ENCODE results near the gene OR13A1. TPM values are rescaled to one million over a fixed set of nuclear protein-coding genes. Genes with fewer than 3 reads are reported as not detected.
"Not testable (repeated sequence)": the region's sequence is repeated elsewhere in the genome, so short reads cannot be mapped to it uniquely, and the experiment has no call there.

Gene OR13A1
- total RNA-seq, 1 experiment from 2014 or later: 0.15 TPM

GRCh38 chr10:45302573-45302972 lies 12.8 kb downstream of the OR13A1 start:
- H3K9me3 ChIP-seq (ENCODE audit: control insufficient read depth, low read depth, low read length): no peaks in the 10 kb centered on the region
- no peak for DNase-seq
- no peak overlapping the region for H4K91ac ChIP-seq (ENCODE audit: insufficient read length, low read depth, low read length)
- H3K23ac ChIP-seq (ENCODE audit: insufficient read length, low read depth, low read length): no peak overlapping the region
- no peak overlapping the region for H3K4ac ChIP-seq (ENCODE audit: low read depth, low read length)
- Mint-ChIP-seq H3K9me3 (peaks cover 3 to 4% of the 10 kb centered on the region in 2 experiments; a peak in 3 of 5 replicates), H3K4me3 (no peak overlapping the region), H3K27ac (no peak overlapping the region), H3K27me3 (ENCODE audit: low read depth) (peaks cover 4% of the 10 kb centered on the region), H3K36me3 (ENCODE audit: insufficient read depth in 1 of 3, low read depth in 3 of 3) (no peaks in the 10 kb centered on the region), H3K4me1 (peaks cover 10 to 13% of the 10 kb centered on the region in 2 experiments)
- no peak overlapping the region for H3K14ac ChIP-seq (ENCODE audit: insufficient read depth, low read length)
- no peak overlapping the region for H2AFZ ChIP-seq (ENCODE audit: low read length)
- WGBS (ENCODE audit: extremely low coverage, insufficient read length, low lambda C conversion rate): no CpG with 5 or more reads among the region's 3 CpGs
- H3K9ac ChIP-seq (ENCODE audit: extremely low read depth, insufficient read length, low read length): no peak overlapping the region
- H3K23me2 ChIP-seq (ENCODE audit: insufficient read length, low read depth, low read length, poor library complexity, severe bottlenecking): peaks cover 5% of the 10 kb centered on the region
- no peak overlapping the region for H2BK12ac ChIP-seq (ENCODE audit: insufficient read length, low read depth, low read length)
- H2BK15ac ChIP-seq (ENCODE audit: low read depth, low read length): no peak overlapping the region
- no peak for TF ChIP-seq CTCF (conservative IDR thresholded peaks at IDR 0.05)
- no peak overlapping the region for H2AK5ac ChIP-seq (ENCODE audit: insufficient read length, low read length)
- H3K18ac ChIP-seq (ENCODE audit: insufficient read length, low read depth, low read length): no peak overlapping the region
- no peak overlapping the region for H2BK5ac ChIP-seq (ENCODE audit: insufficient read length, low read length)
- no peak overlapping the region for H4K5ac ChIP-seq (ENCODE audit: insufficient read length, low read depth, low read length)
- H2BK20ac ChIP-seq (ENCODE audit: low read depth, low read length, poor library complexity, severe bottlenecking): no peak overlapping the region
- peaks cover 7% of the 10 kb centered on the region for H3K4me1 ChIP-seq (ENCODE audit: insufficient read depth, low read length)
- no peak overlapping the region for H3K56ac ChIP-seq (ENCODE audit: insufficient read length, low read depth, low read length)
- no peaks in the 10 kb centered on the region for H4K20me1 ChIP-seq (ENCODE audit: control insufficient read depth, insufficient read depth, insufficient read length)
- no peak overlapping the region for H3T11ph ChIP-seq (ENCODE audit: low read length)
- no peak overlapping the region for H3K4me2 ChIP-seq (ENCODE audit: insufficient read depth, insufficient read length, low read length)
- no peak overlapping the region for H2BK120ac ChIP-seq (ENCODE audit: low read depth, low read length, poor library complexity, severe bottlenecking)
- H3K79me1 ChIP-seq (ENCODE audit: insufficient read depth, low read depth, low read length, poor library complexity, severe bottlenecking): no peaks in the 10 kb centered on the region
- H3K27ac ChIP-seq (ENCODE audit: insufficient read length, low read depth, low read length): no peak overlapping the region
- no peaks in the 10 kb centered on the region for H3K27me3 ChIP-seq (ENCODE audit: insufficient read depth, low read length)
- H3K79me2 ChIP-seq (ENCODE audit: insufficient read depth, low read length): no peaks in the 10 kb centered on the region
- no peak overlapping the region for H4K8ac ChIP-seq (replicated peaks; ENCODE audit: insufficient read length, low read depth, low read length)

- H3K27me3 ChIP-seq (ENCODE audit: insufficient read depth, low read length); H2BK120ac ChIP-seq (ENCODE audit: low read depth, low read length, poor library complexity, severe bottlenecking); H3K27ac Mint-ChIP-seq; H3K4me3 Mint-ChIP-seq; H3K14ac ChIP-seq (ENCODE audit: insufficient read depth, low read length); H3K9me3 ChIP-seq (ENCODE audit: control insufficient read depth, low read depth, low read length); H2BK20ac ChIP-seq (ENCODE audit: low read depth, low read length, poor library complexity, severe bottlenecking); H2BK5ac ChIP-seq (ENCODE audit: insufficient read length, low read length); H3K4me2 ChIP-seq (ENCODE audit: insufficient read depth, insufficient read length, low read length); H3K79me2 ChIP-seq (ENCODE audit: insufficient read depth, low read length); DNase-seq; H3K18ac ChIP-seq (ENCODE audit: insufficient read length, low read depth, low read length); H2AK5ac ChIP-seq (ENCODE audit: insufficient read length, low read length); H4K20me1 ChIP-seq (ENCODE audit: control insufficient read depth, insufficient read depth, insufficient read length); H4K5ac ChIP-seq (ENCODE audit: insufficient read length, low read depth, low read length); H3K36me3 Mint-ChIP-seq (ENCODE audit: insufficient read depth in 1 of 3, low read depth in 3 of 3); H3K23me2 ChIP-seq (ENCODE audit: insufficient read length, low read depth, low read length, poor library complexity, severe bottlenecking); H2BK12ac ChIP-seq (ENCODE audit: insufficient read length, low read depth, low read length); H3K4me1 Mint-ChIP-seq; H3K23ac ChIP-seq (ENCODE audit: insufficient read length, low read depth, low read length); H2BK15ac ChIP-seq (ENCODE audit: low read depth, low read length); H3K9ac ChIP-seq (ENCODE audit: extremely low read depth, insufficient read length, low read length); H4K8ac ChIP-seq (replicated peaks; ENCODE audit: insufficient read length, low read depth, low read length); H3K4me1 ChIP-seq (ENCODE audit: insufficient read depth, low read length); H4K91ac ChIP-seq (ENCODE audit: insufficient read length, low read depth, low read length); H3K4ac ChIP-seq (ENCODE audit: low read depth, low read length); H3K79me1 ChIP-seq (ENCODE audit: insufficient read depth, low read depth, low read length, poor library complexity, severe bottlenecking); H3T11ph ChIP-seq (ENCODE audit: low read length); H2AFZ ChIP-seq (ENCODE audit: low read length); H3K56ac ChIP-seq (ENCODE audit: insufficient read length, low read depth, low read length); H3K27ac ChIP-seq (ENCODE audit: insufficient read length, low read depth, low read length): not testable (repeated sequence)
- Mint-ChIP-seq H3K9me3 (peaks cover 14 to 17% of the 10 kb centered on the region in 2 experiments; a peak in 4 of 5 replicates), H3K27me3 (ENCODE audit: low read depth) (peaks cover 21% of the 10 kb centered on the region)
- WGBS (ENCODE audit: extremely low coverage, insufficient read length, low lambda C conversion rate): no CpG with 5 or more reads among the region's 4 CpGs
Measured at GRCh38 chr10:45298341-45298955, 17.0 kb downstream of the OR13A1 start.
